Urothelium cell line (cell line): Measurements from ENCODE around the gene LRRC34.

Experiments used
- DNase-seq: peaks from one replicate; pipeline ENCODE4 v3.0.0; 2011; ENCODE audit warnings: low spot score, mixed read lengths
- FAIRE-seq: peaks from 2 replicates; lab custom pipeline; 2011; peaks lifted over from hg19 to GRCh38; lab: Jason Lieb, UNC

LRRC34 gene

GRCh38 chr3:169815590-169816150 lies 3.0 kb upstream of the LRRC34 start:
- FAIRE-seq (no peak), DNase-seq (no peak)

GRCh38 chr3:169813757-169814517 lies 1.2 kb upstream of the LRRC34 start:
- FAIRE-seq (no peak), DNase-seq (no peak)

GRCh38 chr3:169813278-169813677 lies 574 bp upstream of the LRRC34 start:
- FAIRE-seq (no peak), DNase-seq (no peak)

GRCh38 chr3:169811631-169812331 lies 923 bp downstream of the LRRC34 start:
- FAIRE-seq (no peak), DNase-seq (no peak)

GRCh38 chr3:169809230-169809795 lies 3.4 kb downstream of the LRRC34 start:
- FAIRE-seq, result no peak
- no peak for DNase-seq

- DNase-seq (no peak), FAIRE-seq (no peak)
Measured at GRCh38 chr3:169804681-169805080, 8.0 kb downstream of the LRRC34 start.

GRCh38 chr3:169792359-169792758 lies 20.3 kb downstream of the LRRC34 start:
- FAIRE-seq, result no peak
- DNase-seq, result no peak

- no peak for FAIRE-seq
- DNase-seq, result no peak
Measured at GRCh38 chr3:169790687-169791429, 21.8 kb downstream of the LRRC34 start.

GRCh38 chr3:169790219-169790618 lies 22.5 kb downstream of the LRRC34 start:
- DNase-seq (no peak), FAIRE-seq (no peak)

GRCh38 chr3:169787791-169788190 lies 24.9 kb downstream of the LRRC34 start:
- DNase-seq (no peak), FAIRE-seq (no peak)

- FAIRE-seq, result no peak
- DNase-seq, result no peak
Measured at GRCh38 chr3:169787120-169787519, 25.6 kb downstream of the LRRC34 start.

- no peak for DNase-seq
- FAIRE-seq, result no peak
Measured at GRCh38 chr3:169781209-169781855, 31.4 kb downstream of the LRRC34 start.

GRCh38 chr3:169780742-169781141 lies 32.0 kb downstream of the LRRC34 start:
- FAIRE-seq (no peak), DNase-seq (no peak)

- no peak for FAIRE-seq
- no peak for DNase-seq
Measured at GRCh38 chr3:169777822-169778221, 34.9 kb downstream of the LRRC34 start.

- DNase-seq (no peak), FAIRE-seq (no peak)
Measured at GRCh38 chr3:169774186-169774585, 38.5 kb downstream of the LRRC34 start.

- peak; percentile 79 for FAIRE-seq
Measured at GRCh38 chr3:169772897-169773816, 39.5 kb downstream of the LRRC34 start, which contains the start of gene MYNN. Gene MYNN, plus strand, starts transcription at chr3:169773396. Its CDS starts 900 bp downstream, at chr3:169774296.

GRCh38 chr3:169772305-169772896 lies 40.3 kb downstream of the LRRC34 start:
- DNase-seq (peak; percentile 65), FAIRE-seq (no peak)

More at GRCh38 chr3:169772897-169773816, 39.5 kb downstream of the LRRC34 start, which contains the start of gene MYNN:
- DNase-seq, result peak; percentile 76

GRCh38 chr3:169771497-169772304 lies 41.0 kb downstream of the LRRC34 start:
- FAIRE-seq (no peak), DNase-seq (peak; percentile 54)
